K562 (cell line): ENCODE measurements around the gene TBC1D2B. TPM values are rescaled to one million over a fixed set of nuclear protein-coding genes. Genes with fewer than 3 reads are reported as not detected.

Experiments
- ATAC-seq: fragments of 200-7000 bp; cut with Tn5 transposase; 3 replicates; pipeline ENCODE4 v1.9.1; 2020; ENCODE audit warnings: moderate library complexity
- BruUV-seq: library from RNA; stranded (reverse); fragments of 400-500 nt; replicated peaks from 2 replicates; lab custom pipeline; 2021; lab: Mats Ljungman, UMichigan
- CTCF ChIA-PET: fragments of 300-600 bp; formaldehyde crosslinking; extraction: SDS; loops from one replicate; lab custom pipeline; 2021; ENCODE audit warnings: low intra/inter-chr PET ratio; lab: Yijun Ruan, JAX
- POLR2A ChIA-PET: fragments of 300-600, 350-650 bp; sonication (Branson Sonifier 250); formaldehyde crosslinking; extraction: SDS; loops from one replicate; lab custom pipeline; 2021; ENCODE audit warnings: antibody characterized with exemption, inconsistent platforms; lab: Yijun Ruan, JAX
- DNase-seq, 4 experiments: peaks; one replicate each; pipeline versions ENCODE4 v3.0.0 to v3.0.0-alpha.2; 2011 to 2018; ENCODE audit warnings: low spot score in 3 of 4, mixed read lengths in 3 of 4; ENCODE audit errors: extremely low read depth in 1 of 4
- FAIRE-seq: peaks from 2 replicates; lab custom pipeline; 2011; peaks lifted over from hg19 to GRCh38; lab: Jason Lieb, UNC
- H2AFZ ChIP-seq: 2 replicates; pipeline ENCODE4 v1.6.0; 2011; ENCODE audit warnings: low read depth, low read length, control low read depth, inconsistent platforms
- H3K27ac ChIP-seq: fragments of 200-600 bp; 3 replicates; pipeline ENCODE4 v1.8.0; 2011; ENCODE audit warnings: low read depth, mild to moderate bottlenecking, control low read depth, inconsistent platforms, low read length, moderate library complexity, mixed read lengths; ENCODE audit errors: extremely low read depth
- H3K27me3 ChIP-seq, 2 experiments: fragments of 300-600 bp in 1 of 2; 2 replicates in 1 of 2; 3 replicates in 1 of 2; pipeline versions ENCODE4 v1.6.0 to v1.8.0; 2011; ENCODE audit warnings: inconsistent platforms in 2 of 2, low read length in 2 of 2, mild to moderate bottlenecking in 1 of 2, mixed read lengths in 1 of 2, moderate library complexity in 1 of 2; ENCODE audit not compliant: control insufficient read depth in 2 of 2, insufficient read depth in 2 of 2
- H3K36me3 ChIP-seq: fragments of 300-600 bp; 3 replicates; pipeline ENCODE4 v1.8.0; 2011; ENCODE audit warnings: mild to moderate bottlenecking, low read length, inconsistent platforms; ENCODE audit not compliant: control insufficient read depth, insufficient read depth
- H3K4me1 ChIP-seq, 2 experiments: fragments of 200-600 bp in 1 of 2; replicated peaks in 1 of 2; 2 replicates in 1 of 2; 3 replicates in 1 of 2; pipeline versions ENCODE4 v1.5.1 to v1.8.0; 2011; ENCODE audit warnings: inconsistent platforms in 2 of 2, low read length in 2 of 2, mild to moderate bottlenecking in 1 of 2, mixed read lengths in 1 of 2, moderate library complexity in 1 of 2; ENCODE audit not compliant: control insufficient read depth in 2 of 2, insufficient read depth in 2 of 2
- H3K4me2 ChIP-seq: 2 replicates; pipeline ENCODE4 v1.6.1; 2011; ENCODE audit warnings: low read length, control low read depth, inconsistent platforms, mixed read lengths; ENCODE audit not compliant: insufficient read depth
- H3K4me3 ChIP-seq: fragments of 200-600 bp; sonication (generic), shearing (Covaris generic); 2 replicates; pipeline ENCODE4 v1.5.1; 2016; ENCODE audit warnings: control low read depth, inconsistent platforms
- H3K79me2 ChIP-seq: fragments of 200-600 bp; 3 replicates; pipeline ENCODE4 v1.8.0; 2011; ENCODE audit warnings: low read length, inconsistent platforms; ENCODE audit not compliant: control insufficient read depth, insufficient read depth
- H3K9ac ChIP-seq, 2 experiments: 2 replicates each; pipeline versions ENCODE4 v1.6.0 to v1.6.1; 2011; ENCODE audit warnings: low read depth in 2 of 2, low read length in 2 of 2, control low read depth in 1 of 2, inconsistent platforms in 1 of 2, mild to moderate bottlenecking in 1 of 2, mixed read lengths in 1 of 2; ENCODE audit not compliant: insufficient read depth in 1 of 2
- H3K9me1 ChIP-seq: one replicate; pipeline ENCODE4 v1.6.0; 2011; ENCODE audit warnings: inconsistent platforms, mild to moderate bottlenecking, low read length, moderate library complexity; ENCODE audit not compliant: control insufficient read depth, insufficient read depth
- H3K9me3 ChIP-seq: replicated peaks from 2 replicates; pipeline ENCODE4 v1.5.1; 2011; ENCODE audit warnings: low read depth, low read length, inconsistent platforms; ENCODE audit not compliant: control insufficient read depth, insufficient read depth
- H4K20me1 ChIP-seq: replicated peaks from 2 replicates; pipeline ENCODE4 v1.6.1; 2011; ENCODE audit warnings: low read length, inconsistent platforms, mixed read lengths; ENCODE audit not compliant: control insufficient read depth, insufficient read depth
- HDAC6 ChIP-seq: IDR thresholded peaks from 2 replicates; pipeline ENCODE4 v1.6.1; 2012; ENCODE audit warnings: low read depth, mild to moderate bottlenecking, control low read depth, inconsistent platforms, low read length, moderate library complexity
- ZNF584 ChIP-seq: fragments of 200-800 bp; sonication (Bioruptor generic); IDR thresholded peaks from 2 replicates; pipeline ENCODE4 v1.6.1; 2016; ENCODE audit warnings: low read depth, mild to moderate bottlenecking, missing genetic modification characterization, missing compliant biosample characterization
- WGBS: fragments of 100-300 bp; shearing (Covaris generic); methylation state at CpG from one replicate; pipeline ENCODE4 v1.1.6; 2016; ENCODE audit warnings: low coverage, mixed read lengths; ENCODE audit not compliant: insufficient coverage; ENCODE audit errors: missing lambda C conversion rate; 5-methylcytosine and 5-hydroxymethylcytosine counted together
- in situ Hi-C: fragments of 300-500 bp; cut with MboI; formaldehyde crosslinking; loops from 4 replicates; pipeline ENCODE4 v1.15.0; 2018; ENCODE audit warnings: inconsistent platforms, mixed read lengths
- intact Hi-C: fragments of 100-400 bp; cut with micrococcal nuclease; formaldehyde crosslinking; loops from 2 replicates; pipeline ENCODE4 v1.14.2; 2022
- polyA plus RNA-seq, 8 experiments: library from polyadenylated mRNA; depleted of rRNA in 4 of 8; stranded (reverse) in 5 of 8; unstranded in 3 of 8; fragments of >200 nt; fragmentation: Nextera tagmentation in 2 of 8; fragmentation: Illumina TruSeq in 1 of 8; extraction: Ambion mirVana in 2 of 8; extraction: Trizol in 1 of 8; gene quantifications; 2 replicates each; pipeline versions ENCODE4 v1.2.1 to v1.2.3, GENCODE V29; 2011 to 2014; ENCODE audit warnings: inconsistent platforms in 1 of 8, missing spikeins in 1 of 8
- total RNA-seq, 7 experiments: library from RNA; depleted of rRNA in 6 of 7; stranded (reverse); fragments of >200 nt in 6 of 7; fragmentation: Illumina TruSeq in 2 of 7; extraction: Trizol in 2 of 7; gene quantifications; 2 replicates each; pipeline versions ENCODE4 v1.2.1 to v1.2.3, GENCODE V29; 2011 to 2021; ENCODE audit warnings: low replicate concordance in 1 of 7

TBC1D2B gene
- total and polyA plus RNA-seq, 9 of the 15 experiments (the other 6 are each of a cell fraction or from before 2014, with no cell fraction given): 0.15 to 16.3 (median 8.9) TPM

DNA sequence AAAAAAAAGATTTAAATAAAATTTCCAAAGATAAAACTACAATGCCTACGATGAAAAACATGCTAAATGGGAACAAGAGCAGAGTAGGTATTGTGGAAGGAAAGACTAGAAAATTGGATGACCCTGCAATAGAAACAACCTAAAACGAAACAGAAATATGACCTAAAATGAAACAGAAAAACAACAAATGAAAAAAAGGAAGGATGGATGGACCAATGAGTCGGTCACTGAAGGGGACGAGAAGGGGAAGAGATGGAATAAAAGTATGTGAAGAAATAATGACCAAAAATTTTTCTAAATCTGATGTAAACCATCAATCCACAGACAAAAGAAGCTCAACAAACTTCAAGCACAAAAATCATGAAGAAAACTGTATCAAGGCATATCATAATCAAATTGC lies 44.8 kb downstream of the TBC1D2B start:
- ATAC-seq: no peak
- 64% methylated on average over 4 of the region's 4 CpGs for WGBS
- H3K27ac ChIP-seq: no peak overlapping the region

DNA sequence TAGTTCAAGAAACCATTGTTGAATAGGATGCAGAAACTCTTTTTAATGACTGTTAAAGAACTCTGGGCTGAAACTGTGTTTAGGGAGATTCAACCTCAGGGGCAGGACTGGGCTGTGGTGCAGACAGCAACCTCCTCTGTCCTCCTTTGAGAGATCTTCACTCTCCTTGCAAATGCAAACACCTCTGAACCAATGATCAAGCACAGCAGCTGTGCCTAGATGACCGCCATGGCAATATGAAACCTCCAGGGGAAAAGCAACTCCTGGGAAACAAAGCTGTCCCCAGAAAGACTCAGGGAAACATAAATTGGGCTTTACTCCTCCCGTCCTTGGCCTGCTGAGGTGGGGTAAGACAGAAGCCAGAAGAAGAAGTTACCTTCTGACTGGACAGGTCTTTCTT lies 52.6 kb downstream of the TBC1D2B start:
- intact Hi-C loops: no loop called here
- H3K36me3 ChIP-seq: peaks cover 7% of the 10 kb centered on the region; the same call in 2 of the 3 replicates
- no peak overlapping the region for H2AFZ ChIP-seq
- no peaks in the 10 kb centered on the region for H3K27me3 ChIP-seq
- no peak for TF ChIP-seq ZNF584
- TF ChIP-seq, all 486 proteins: peak for 0
- H3K4me3 ChIP-seq: no peak overlapping the region
- no peaks in the 10 kb centered on the region; the same call in 1 of the 2 replicates for H4K20me1 ChIP-seq
- WGBS: 60% methylated on average over 2 of the region's 2 CpGs
- H3K79me2 ChIP-seq: no peaks in the 10 kb centered on the region
- ChIA-PET CTCF (no interaction called here), POLR2A (interaction anchor here (1.4 kb wide), 1 partner anchor 12 kb away, joined by 5 read pairs; no protein-coding TSS in a partner anchor)
- no peaks in the 10 kb centered on the region for H3K9me1 ChIP-seq
- FAIRE-seq (no peak), DNase-seq (no peak), ATAC-seq (no peak)
- H3K27ac ChIP-seq: no peak overlapping the region
- no peaks in the 10 kb centered on the region for H3K4me1 ChIP-seq
- no TSS peak for BruUV-seq
- no peaks in the 10 kb centered on the region for H3K9me3 ChIP-seq
- in situ Hi-C loops: no loop called here
- H3K9ac ChIP-seq: no peak overlapping the region
- H3K4me2 ChIP-seq: no peak overlapping the region

More for the DNA sequence above, 44.8 kb downstream of the TBC1D2B start:
- ChIA-PET POLR2A (interaction anchor here (0.6 kb wide), 1 partner anchor 23 kb away, joined by 4 read pairs; no protein-coding TSS in a partner anchor), CTCF (no interaction called here)
- no peaks in the 10 kb centered on the region for H3K27me3 ChIP-seq
- intact Hi-C loops: no loop called here
- FAIRE-seq: no peak
- 0 out of 2 replicates have a peak, but pooled peaks cover 7% of the 10 kb centered on the region for H4K20me1 ChIP-seq
- no peaks in the 10 kb centered on the region for H3K9me1 ChIP-seq
- no peak overlapping the region for H3K4me3 ChIP-seq
- no peaks in the 10 kb centered on the region for H3K79me2 ChIP-seq
- in situ Hi-C loops: no loop called here
- peaks cover 3% of the 10 kb centered on the region; the same call in 1 of the 3 replicates for H3K36me3 ChIP-seq
- H3K9me3 ChIP-seq: no peaks in the 10 kb centered on the region
- no peak overlapping the region for H2AFZ ChIP-seq
- DNase-seq: no peak
- no peak overlapping the region for H3K4me2 ChIP-seq
- BruUV-seq: no TSS peak
- peaks cover 0 to 19% of the 10 kb centered on the region in 2 experiments; a peak in 4 of 5 replicates for H3K4me1 ChIP-seq
- TF ChIP-seq HDAC6: no peak
- H3K9ac ChIP-seq: no peak overlapping the region
